Endothelial cell of umbilical vein (primary cell): ENCODE data around the gene SLC16A5. TPM values are rescaled to one million over a fixed set of nuclear protein-coding genes. Genes with fewer than 3 reads are reported as not detected.

Experiments
- BruUV-seq: library from RNA; stranded (reverse); fragments of 400-500 nt; replicated peaks from 2 replicates; lab custom pipeline; 2021; lab: Mats Ljungman, UMichigan
- CTCF ChIA-PET: fragments of 300-600, 350-600 bp; sonication (Branson Sonifier 250); formaldehyde crosslinking; loops from one replicate; lab custom pipeline; 2021; ENCODE audit warnings: antibody characterized with exemption, inconsistent platforms; lab: Charles Lee
- POLR2A ChIA-PET: fragments of 300-600, 350-600 bp; sonication (Branson Sonifier 250); formaldehyde crosslinking; loops from one replicate; lab custom pipeline; 2021; ENCODE audit warnings: antibody characterized with exemption, inconsistent platforms; lab: Charles Lee
- DNase-seq: peaks from one replicate; pipeline ENCODE4 v3.0.0-alpha.2; 2011; ENCODE audit warnings: low read depth, low spot score
- FAIRE-seq: peaks from 2 replicates; lab custom pipeline; 2011; peaks lifted over from hg19 to GRCh38; lab: Jason Lieb, UNC
- H2AFZ ChIP-seq: 2 replicates; pipeline ENCODE4 v1.6.0; 2012; ENCODE audit warnings: low read depth, low read length, control low read depth, inconsistent platforms
- H3K27ac ChIP-seq: 2 replicates; pipeline ENCODE4 v1.5.1; 2011; ENCODE audit warnings: low read depth, mild to moderate bottlenecking, control low read depth, low read length, moderate library complexity; ENCODE audit not compliant: insufficient read depth
- H3K27me3 ChIP-seq, 2 experiments: 2 replicates each; pipeline versions ENCODE4 v1.6.0 to v1.6.1; 2011; ENCODE audit warnings: low read length in 2 of 2, mixed read lengths in 1 of 2; ENCODE audit not compliant: control insufficient read depth in 2 of 2, insufficient read depth in 2 of 2
- H3K36me3 ChIP-seq, 2 experiments: 2 replicates in 1 of 2; 3 replicates in 1 of 2; pipeline ENCODE4 v1.5.1; 2011; ENCODE audit warnings: low read length in 2 of 2, mild to moderate bottlenecking in 1 of 2, moderate library complexity in 1 of 2; ENCODE audit not compliant: control insufficient read depth in 2 of 2, insufficient read depth in 2 of 2; ENCODE audit errors: extremely low read depth in 1 of 2
- H3K4me1 ChIP-seq: 3 replicates; pipeline ENCODE4 v1.5.1; 2011; ENCODE audit warnings: mild to moderate bottlenecking, low read length; ENCODE audit not compliant: control insufficient read depth, insufficient read depth; ENCODE audit errors: extremely low read depth
- H3K4me2 ChIP-seq: 2 replicates; pipeline ENCODE4 v1.6.1; 2011; ENCODE audit warnings: low read length, control low read depth, mixed read lengths; ENCODE audit not compliant: insufficient read depth
- H3K4me3 ChIP-seq, 3 experiments: fragments of 200-600 bp in 1 of 3; sonication (generic), shearing (Covaris generic) in 1 of 3; replicated peaks in 1 of 3; 2 replicates each; pipeline ENCODE4 v1.5.1; 2011 to 2016; ENCODE audit warnings: control low read depth in 3 of 3, low read length in 3 of 3, mild to moderate bottlenecking in 2 of 3, inconsistent platforms in 1 of 3, low read depth in 1 of 3, moderate library complexity in 1 of 3; ENCODE audit not compliant: insufficient read depth in 1 of 3
- H3K79me2 ChIP-seq: 2 replicates; pipeline ENCODE4 v1.6.0; 2012; ENCODE audit warnings: low read length, inconsistent platforms; ENCODE audit not compliant: control insufficient read depth, insufficient read depth
- H3K9ac ChIP-seq: replicated peaks from 2 replicates; pipeline ENCODE3; 2011; ENCODE audit warnings: low read length, control low read depth; ENCODE audit not compliant: insufficient read depth; ENCODE audit errors: extremely low read depth
- H3K9me1 ChIP-seq: replicated peaks from 3 replicates; pipeline ENCODE4 v1.6.0; 2011; ENCODE audit warnings: mild to moderate bottlenecking, low read length; ENCODE audit not compliant: control insufficient read depth, insufficient read depth; ENCODE audit errors: extremely low read depth
- H3K9me3 ChIP-seq: replicated peaks from 2 replicates; pipeline ENCODE4 v1.5.1; 2012; ENCODE audit warnings: low read length, inconsistent platforms; ENCODE audit not compliant: control insufficient read depth, insufficient read depth
- H4K20me1 ChIP-seq: replicated peaks from 2 replicates; pipeline ENCODE3; 2011; ENCODE audit warnings: mild to moderate bottlenecking, low read length; ENCODE audit not compliant: control insufficient read depth, insufficient read depth; ENCODE audit errors: extremely low read depth
- FOS ChIP-seq: IDR thresholded peaks from 2 replicates; pipeline ENCODE4 v1.6.1; 2011; ENCODE audit warnings: mild to moderate bottlenecking, low read length, moderate library complexity, borderline replicate concordance; ENCODE audit not compliant: insufficient read depth
- POLR2A ChIP-seq: IDR thresholded peaks from 2 replicates; pipeline ENCODE4 v1.6.1; 2012; ENCODE audit warnings: low read depth, mild to moderate bottlenecking, control low read depth, low read length
- dilution Hi-C: fragments of 300-500 bp; cut with MboI; formaldehyde crosslinking; loops from one replicate; pipeline ENCODE4 v1.15.0; 2019; ENCODE audit warnings: low sequenced_read_pairs; ENCODE audit not compliant: extremely low pct_ligation_motif_present
- intact Hi-C: fragments of 100-400 bp; cut with micrococcal nuclease; formaldehyde crosslinking; loops from one replicate; pipeline ENCODE4 v1.10.0; 2022
- polyA plus RNA-seq, 4 experiments: library from polyadenylated mRNA; depleted of rRNA in 3 of 4; stranded (reverse) in 3 of 4; unstranded in 1 of 4; fragments of >200 nt; gene quantifications; 2 replicates each; pipeline versions ENCODE4 v1.2.1 to v1.2.3, GENCODE V29; 2011 to 2012; ENCODE audit warnings: missing spikeins in 1 of 4
- total RNA-seq: library from RNA; stranded (reverse); gene quantifications from 2 replicates; pipeline ENCODE4 v1.2.3, GENCODE V29; 2021
- TF ChIP-seq, protein P1 (sequence below), 2 donors: IDR thresholded peaks; 1 replicate in 1 of 2; 2 replicates in 1 of 2; pipeline ENCODE4 v1.5.1; 2011; ENCODE audit warnings: low read length in 2 of 2, mild to moderate bottlenecking in 2 of 2, moderate library complexity in 2 of 2, control low read depth in 1 of 2, inconsistent platforms in 1 of 2, low read depth in 1 of 2; ENCODE audit not compliant: insufficient read depth in 1 of 2; ENCODE audit errors: extremely low read depth in 1 of 2

SLC16A5 gene
- total and polyA plus RNA-seq, 2 donors (not counting 3 experiments of a cell fraction or from before 2014, with no cell fraction given), result 16.4 to 23.3 TPM

DNA sequence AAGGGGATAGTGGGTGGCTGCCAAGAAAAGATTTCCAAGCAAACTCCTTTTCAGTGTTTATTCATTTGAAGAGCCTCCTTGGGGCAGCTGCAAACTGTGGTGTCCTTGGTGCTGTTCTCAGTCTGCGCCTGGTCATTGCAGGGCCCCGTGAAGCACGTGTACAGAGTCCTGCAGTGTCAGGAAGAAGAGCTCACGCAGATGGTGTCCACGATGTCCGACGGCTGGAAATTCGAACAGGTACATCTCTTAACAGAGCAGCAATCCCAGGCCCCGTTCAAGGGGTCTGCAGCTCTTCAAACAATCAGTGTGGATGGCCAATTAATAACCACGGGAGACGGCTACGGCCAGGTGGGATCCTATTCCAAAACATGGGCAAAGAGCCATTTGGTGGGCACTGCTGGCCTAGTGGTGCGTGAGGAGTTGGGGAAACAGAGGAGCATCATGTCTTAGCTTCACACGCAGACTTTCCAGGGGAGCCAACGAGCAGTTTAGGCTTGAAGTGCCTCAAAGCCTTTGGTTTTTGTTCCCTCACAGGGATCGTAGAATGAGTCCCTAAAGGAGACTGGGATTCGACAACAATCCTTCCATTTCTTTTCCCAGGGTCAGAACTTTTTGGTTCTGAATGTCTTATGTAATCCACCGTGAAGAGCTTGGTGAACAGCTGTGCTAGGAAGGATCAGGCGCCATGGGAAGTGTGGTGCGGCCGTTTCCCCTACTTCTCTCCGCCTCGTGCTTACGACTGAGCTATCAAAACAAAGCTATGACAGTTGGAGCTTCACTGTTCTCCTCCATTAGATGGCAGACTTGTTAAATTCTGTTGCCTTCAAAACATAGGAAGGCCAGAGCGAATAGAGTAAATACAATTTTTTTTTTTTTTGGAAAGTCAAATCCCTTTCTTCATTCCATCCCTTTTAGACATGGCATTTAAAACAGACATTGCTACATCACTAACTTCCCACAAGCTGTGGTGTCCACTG, 28.1 kb upstream of the SLC16A5 start:
- peaks cover 8 to 27% of the 10 kb centered on the region in 2 experiments for H3K36me3 ChIP-seq
- peak; percentile 77 for DNase-seq
- H3K9ac ChIP-seq, result no peak overlapping the region
- H3K9me3 ChIP-seq, result no peaks in the 10 kb centered on the region
- POLR2A ChIA-PET, result interaction anchor here (0.6 to 1.0 kb wide), 3 partner anchors 46 to 97 kb away, joined by 3 to 6 read pairs (median 6); no protein-coding TSS in a partner anchor
- H2AFZ ChIP-seq, result no peak overlapping the region
- H4K20me1 ChIP-seq, result no peaks in the 10 kb centered on the region
- H3K4me2 ChIP-seq, result no peak overlapping the region
- H3K4me3 ChIP-seq, result no peak overlapping the region
- H3K27me3 ChIP-seq, result no peaks in the 10 kb centered on the region
- no peaks in the 10 kb centered on the region for H3K79me2 ChIP-seq
- H3K4me1 ChIP-seq, result no peaks in the 10 kb centered on the region
- TF ChIP-seq POLR2A (no peak), FOS (no peak)
- TF ChIP-seq, protein P1, sequence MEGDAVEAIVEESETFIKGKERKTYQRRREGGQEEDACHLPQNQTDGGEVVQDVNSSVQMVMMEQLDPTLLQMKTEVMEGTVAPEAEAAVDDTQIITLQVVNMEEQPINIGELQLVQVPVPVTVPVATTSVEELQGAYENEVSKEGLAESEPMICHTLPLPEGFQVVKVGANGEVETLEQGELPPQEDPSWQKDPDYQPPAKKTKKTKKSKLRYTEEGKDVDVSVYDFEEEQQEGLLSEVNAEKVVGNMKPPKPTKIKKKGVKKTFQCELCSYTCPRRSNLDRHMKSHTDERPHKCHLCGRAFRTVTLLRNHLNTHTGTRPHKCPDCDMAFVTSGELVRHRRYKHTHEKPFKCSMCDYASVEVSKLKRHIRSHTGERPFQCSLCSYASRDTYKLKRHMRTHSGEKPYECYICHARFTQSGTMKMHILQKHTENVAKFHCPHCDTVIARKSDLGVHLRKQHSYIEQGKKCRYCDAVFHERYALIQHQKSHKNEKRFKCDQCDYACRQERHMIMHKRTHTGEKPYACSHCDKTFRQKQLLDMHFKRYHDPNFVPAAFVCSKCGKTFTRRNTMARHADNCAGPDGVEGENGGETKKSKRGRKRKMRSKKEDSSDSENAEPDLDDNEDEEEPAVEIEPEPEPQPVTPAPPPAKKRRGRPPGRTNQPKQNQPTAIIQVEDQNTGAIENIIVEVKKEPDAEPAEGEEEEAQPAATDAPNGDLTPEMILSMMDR (IDR thresholded peaks at IDR 0.05; ENCODE audit: extremely low read depth in 1 of 2, insufficient read depth in 1 of 2, low read depth in 1 of 2, low read length in 2 of 2), result peak; percentile 21 to 39
- CTCF ChIA-PET, result interaction anchor here (0.7 to 6.1 kb wide), 36 partner anchors 9 to 211 kb away, joined by 3 to 80 read pairs (median 5); partner anchors contain the start of genes ARMC7, ATP5PD, KCTD2 and MIF4GD
- intact Hi-C loops (no loop called here), dilution Hi-C loops (no loop called here)
- FAIRE-seq, result peak; percentile 85
- no peaks in the 10 kb centered on the region for H3K9me1 ChIP-seq
- BruUV-seq, result no TSS peak
- H3K27ac ChIP-seq, result no peak overlapping the region
